Effector memory CD4-positive, alpha-beta T cell (primary cell): Measurements from ENCODE around the gene BAZ1B.

Source experiments
- DNase-seq, 3 donors: peaks; one replicate each; pipeline ENCODE4 v3.0.0-alpha.2; 2020
- H3K27ac ChIP-seq: 2 replicates; pipeline ENCODE4 v1.7.0; 2013; ENCODE audit warnings: mild to moderate bottlenecking, low read length, moderate library complexity; ENCODE audit not compliant: insufficient read depth, poor library complexity, severe bottlenecking
- H3K27me3 ChIP-seq: replicated peaks from 2 replicates; pipeline ENCODE4 v1.7.0; 2013; ENCODE audit warnings: mild to moderate bottlenecking, low read length; ENCODE audit not compliant: insufficient read depth, control insufficient read depth, poor library complexity, severe bottlenecking
- H3K36me3 ChIP-seq: 2 replicates; pipeline ENCODE4 v1.7.0; 2013; ENCODE audit warnings: mild to moderate bottlenecking, low read length, moderate library complexity; ENCODE audit not compliant: control insufficient read depth, insufficient read depth
- H3K4me1 ChIP-seq: 2 replicates; pipeline ENCODE4 v1.7.0; 2013; ENCODE audit warnings: low read length, mild to moderate bottlenecking; ENCODE audit not compliant: control insufficient read depth, insufficient read depth, poor library complexity, severe bottlenecking
- H3K4me3 ChIP-seq: 2 replicates; pipeline ENCODE4 v1.7.0; 2013; ENCODE audit warnings: low read length, low read depth, mild to moderate bottlenecking; ENCODE audit not compliant: insufficient read depth, poor library complexity, severe bottlenecking
- H3K9me3 ChIP-seq: 2 replicates; pipeline ENCODE4 v1.7.0; 2013; ENCODE audit warnings: mild to moderate bottlenecking, low read length, moderate library complexity; ENCODE audit not compliant: control insufficient read depth

BAZ1B gene

DNA sequence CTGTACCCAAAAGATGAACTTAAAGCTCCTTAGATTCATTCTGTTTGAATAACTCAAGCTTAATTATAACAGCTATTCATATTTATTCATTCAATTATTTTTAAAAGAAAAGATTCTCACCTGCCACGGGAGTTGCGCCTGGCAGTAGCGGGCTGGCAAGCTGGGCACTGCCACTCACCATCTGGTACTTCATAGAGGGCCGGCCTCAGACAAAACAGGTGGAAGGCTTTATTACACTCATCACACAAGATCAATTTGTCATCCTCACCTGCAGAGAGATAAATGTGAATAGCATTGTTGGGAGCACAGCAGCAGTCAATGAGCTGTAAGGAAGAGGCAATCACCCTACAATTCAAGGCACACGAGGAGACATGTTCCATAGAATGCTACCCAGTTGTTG, 72.7 kb downstream of the BAZ1B start:
- Histone ChIP-seq H3K27ac (no peak overlapping the region), H3K4me1 (no peaks in the 10 kb centered on the region), H3K27me3 (no peaks in the 10 kb centered on the region), H3K36me3 (peaks cover 75% of the 10 kb centered on the region), H3K9me3 (no peaks in the 10 kb centered on the region), H3K4me3 (no peak overlapping the region)
- DNase-seq, result no peak

DNA sequence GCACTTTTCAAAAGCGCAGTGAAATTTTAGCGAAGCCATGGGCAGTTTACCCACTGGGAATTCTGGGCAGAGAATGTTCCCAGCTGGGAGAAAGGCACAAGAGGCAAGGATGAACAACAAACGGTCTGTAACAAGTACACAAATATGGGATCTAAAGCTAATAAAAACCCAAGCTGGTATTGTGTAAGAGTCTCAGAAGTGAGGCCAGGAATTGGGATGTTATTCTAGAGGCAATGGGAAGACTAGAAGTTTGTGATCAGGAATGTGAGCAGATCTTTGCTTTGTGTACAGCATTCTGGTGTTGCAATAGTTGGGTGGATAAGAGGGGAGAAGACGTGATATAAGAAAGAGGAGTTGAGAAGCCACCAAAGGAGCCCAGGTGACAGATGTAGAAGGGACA, 73.5 kb downstream of the BAZ1B start:
- H3K27me3 ChIP-seq, result no peaks in the 10 kb centered on the region
- no peaks in the 10 kb centered on the region for H3K4me1 ChIP-seq
- peaks cover 81% of the 10 kb centered on the region for H3K36me3 ChIP-seq
- no peaks in the 10 kb centered on the region for H3K9me3 ChIP-seq
- H3K27ac ChIP-seq, result no peak overlapping the region
- H3K4me3 ChIP-seq, result no peak overlapping the region
- DNase-seq, result no peak

DNA sequence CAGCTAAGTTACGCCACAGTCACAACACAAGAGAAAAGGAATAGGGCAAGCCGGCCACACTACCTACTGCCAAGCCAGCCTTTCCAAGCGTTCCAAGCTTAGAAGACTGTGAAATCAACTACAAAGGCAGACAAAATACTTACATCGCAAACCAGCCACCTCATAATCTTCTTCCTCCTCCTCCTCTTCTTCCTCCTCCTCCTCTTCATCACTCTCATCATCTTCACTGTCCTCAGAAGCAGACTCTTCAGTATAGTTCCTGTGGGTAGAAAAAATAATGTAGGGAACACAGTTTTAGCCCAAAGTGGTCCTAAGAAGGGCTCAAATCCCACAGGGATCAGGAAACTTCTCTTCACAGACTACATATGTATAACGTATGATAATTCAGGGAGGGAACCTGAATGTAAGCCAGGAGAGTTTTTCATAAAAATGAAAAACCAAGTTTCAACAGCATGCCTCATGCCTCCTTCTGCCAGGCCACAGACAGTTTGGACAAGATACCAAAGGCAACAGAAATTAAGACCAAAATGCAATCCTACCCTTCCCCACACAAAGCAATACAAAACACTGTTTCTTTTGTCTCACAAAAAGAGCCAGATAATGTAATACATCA, 74.9 kb downstream of the BAZ1B start:
- Histone ChIP-seq H3K27ac (no peak overlapping the region), H3K36me3 (peaks cover 88% of the 10 kb centered on the region), H3K4me1 (no peaks in the 10 kb centered on the region), H3K4me3 (no peak overlapping the region), H3K9me3 (no peaks in the 10 kb centered on the region), H3K27me3 (no peaks in the 10 kb centered on the region)
- no peak for DNase-seq

DNA sequence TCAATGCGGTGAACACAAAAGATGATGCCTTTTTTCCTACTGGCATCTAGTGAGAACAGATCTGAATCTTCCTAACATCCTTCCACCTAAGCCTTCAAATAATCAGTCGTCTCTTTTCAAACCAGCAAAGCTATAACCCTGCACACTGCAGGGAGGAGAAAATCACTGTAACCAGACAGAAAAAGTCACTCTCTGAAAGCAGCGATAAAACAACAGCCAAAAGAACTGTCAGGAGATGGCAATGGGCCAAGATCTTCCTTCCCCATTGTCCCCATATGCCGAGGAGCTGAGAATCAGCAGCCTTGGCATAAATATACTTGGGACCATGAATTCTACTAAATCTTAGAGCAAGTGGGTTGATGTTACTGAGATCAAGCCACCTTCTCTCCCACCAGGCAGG, 75.4 kb downstream of the BAZ1B start:
- no peak overlapping the region for H3K27ac ChIP-seq

DNA sequence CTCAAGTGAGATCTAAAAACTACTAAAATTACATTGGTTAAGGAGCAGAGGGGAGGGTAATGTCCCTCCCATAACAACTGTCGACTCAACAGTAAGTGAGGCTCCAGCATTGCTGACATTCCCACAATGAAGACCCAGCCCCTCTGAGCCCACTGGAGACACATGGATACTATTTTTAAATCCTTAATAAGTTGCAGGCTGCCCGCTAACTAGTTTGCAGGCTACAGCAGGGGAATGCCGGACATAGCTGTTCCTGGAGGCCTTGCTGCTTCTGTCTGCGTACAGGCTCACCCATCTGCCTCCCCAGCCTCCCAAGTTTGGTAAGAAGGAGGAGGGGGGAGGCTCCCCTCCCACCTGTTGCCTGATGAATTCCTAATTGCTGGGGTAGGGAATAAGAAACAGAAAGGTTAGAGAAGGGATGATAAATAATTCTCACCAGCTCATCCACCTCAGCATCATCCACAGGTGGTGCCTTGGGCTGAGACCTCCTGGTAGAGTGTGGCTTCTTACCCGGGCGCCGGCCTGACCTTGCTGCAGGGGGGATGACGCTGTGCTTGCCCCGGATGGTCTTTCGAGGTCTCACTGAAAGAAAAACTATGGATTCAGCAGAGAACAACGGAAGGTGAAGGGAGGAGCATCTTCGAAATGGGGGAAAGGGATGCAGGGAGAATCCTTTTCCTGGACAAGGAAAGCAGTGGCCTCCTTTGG, 78.4 kb downstream of the BAZ1B start:
- peaks cover 88% of the 10 kb centered on the region for H3K36me3 ChIP-seq
- H3K27me3 ChIP-seq, result no peaks in the 10 kb centered on the region
- no peak overlapping the region for H3K4me3 ChIP-seq
- no peaks in the 10 kb centered on the region for H3K4me1 ChIP-seq
- H3K9me3 ChIP-seq, result no peaks in the 10 kb centered on the region
- no peak overlapping the region for H3K27ac ChIP-seq
- DNase-seq, result no peak

More for the DNA sequence above, 75.4 kb downstream of the BAZ1B start:
- Histone ChIP-seq H3K36me3 (peaks cover 93% of the 10 kb centered on the region), H3K4me3 (no peak overlapping the region), H3K4me1 (no peaks in the 10 kb centered on the region), H3K27me3 (no peaks in the 10 kb centered on the region), H3K9me3 (no peaks in the 10 kb centered on the region)
- DNase-seq, result no peak

DNA sequence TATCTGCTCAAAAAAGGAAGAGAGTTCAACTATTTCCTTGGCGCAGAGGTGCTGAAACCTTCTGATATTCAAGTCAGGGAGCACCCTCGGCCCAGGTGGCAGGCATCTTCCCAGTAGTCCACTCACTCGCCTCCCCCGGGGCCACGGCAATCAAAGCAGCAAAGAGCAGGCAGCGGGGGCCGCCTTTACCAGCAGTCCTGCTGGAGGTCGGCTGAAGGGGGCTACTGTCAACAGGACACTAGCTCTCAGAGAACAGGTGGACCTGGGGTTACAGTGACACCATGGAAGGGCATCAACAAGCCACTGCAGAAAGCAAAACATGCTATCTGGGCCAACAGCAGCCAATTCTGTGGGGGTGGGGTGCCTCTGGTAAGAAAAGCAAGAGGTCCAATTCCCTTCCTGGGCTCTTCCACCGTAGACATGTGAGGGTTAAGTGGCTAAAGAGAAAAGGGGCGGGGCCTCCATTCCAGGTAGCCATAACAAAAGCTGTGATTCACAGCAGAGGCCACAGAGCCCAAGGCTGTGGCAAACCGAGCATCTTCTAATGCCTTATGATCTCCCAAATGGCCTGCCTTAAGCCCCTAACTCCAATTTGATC, 79.1 kb downstream of the BAZ1B start:
- Histone ChIP-seq H3K27me3 (no peaks in the 10 kb centered on the region), H3K4me1 (no peaks in the 10 kb centered on the region), H3K9me3 (no peaks in the 10 kb centered on the region), H3K27ac (no peak overlapping the region), H3K4me3 (no peak overlapping the region), H3K36me3 (peaks cover 82% of the 10 kb centered on the region)
- DNase-seq, result no peak

DNA sequence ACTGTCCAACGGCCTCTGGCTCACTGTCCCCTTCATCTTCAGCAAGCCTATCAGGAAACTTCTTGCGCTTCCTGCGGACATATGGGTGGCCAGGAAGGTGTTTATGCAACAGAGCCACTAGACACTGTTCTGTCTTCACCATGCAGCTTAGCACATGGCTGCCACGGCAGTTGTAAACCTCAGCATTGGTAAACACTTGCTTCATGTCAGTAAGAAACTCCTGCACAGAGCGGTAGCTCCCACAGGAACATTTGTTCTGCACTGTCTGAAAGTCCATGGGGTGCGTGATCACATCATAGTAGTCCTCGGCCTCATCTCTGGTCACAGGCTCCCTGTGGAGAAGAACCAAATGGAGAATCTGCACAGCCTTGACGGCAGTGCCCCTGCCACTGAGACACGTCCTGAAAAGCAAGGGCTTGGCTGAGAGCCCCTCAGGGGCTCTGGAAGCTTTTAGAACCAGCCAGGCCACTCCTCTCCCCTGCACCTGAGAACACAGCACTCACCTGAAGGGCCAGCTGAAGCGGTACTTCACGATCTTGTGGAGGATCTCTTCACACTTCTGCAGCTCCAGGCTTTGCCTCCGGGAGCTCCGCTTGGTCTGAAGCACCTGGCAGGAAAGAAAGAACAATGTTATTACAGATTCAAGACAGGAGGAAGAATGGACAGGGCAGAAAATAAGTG, 79.7 kb downstream of the BAZ1B start:
- H3K27ac ChIP-seq, result no peak overlapping the region
- no peak for DNase-seq
- no peaks in the 10 kb centered on the region for H3K27me3 ChIP-seq
- H3K36me3 ChIP-seq, result peaks cover 76% of the 10 kb centered on the region
- H3K4me3 ChIP-seq, result no peak overlapping the region
- no peaks in the 10 kb centered on the region for H3K4me1 ChIP-seq
- H3K9me3 ChIP-seq, result no peaks in the 10 kb centered on the region

DNA sequence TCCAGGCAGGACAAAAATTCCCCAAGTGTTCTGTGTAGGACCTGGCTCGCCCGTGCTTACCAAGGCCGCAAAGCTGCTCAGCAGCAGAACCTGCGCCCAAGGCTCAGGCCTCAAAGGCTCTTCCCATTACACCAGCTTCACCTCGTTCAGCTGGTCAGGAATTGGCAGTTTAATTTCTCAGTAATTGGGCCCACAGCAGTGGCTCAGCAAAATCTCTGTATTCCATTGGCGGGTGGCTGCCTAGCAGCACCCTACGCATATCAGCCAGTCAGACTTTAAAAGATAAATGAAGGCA, 82.7 kb downstream of the BAZ1B start:
- Histone ChIP-seq H3K4me1 (no peaks in the 10 kb centered on the region), H3K27ac (no peak overlapping the region), H3K9me3 (no peaks in the 10 kb centered on the region), H3K4me3 (no peak overlapping the region), H3K36me3 (peaks cover 46% of the 10 kb centered on the region), H3K27me3 (no peaks in the 10 kb centered on the region)
- DNase-seq, result no peak

DNA sequence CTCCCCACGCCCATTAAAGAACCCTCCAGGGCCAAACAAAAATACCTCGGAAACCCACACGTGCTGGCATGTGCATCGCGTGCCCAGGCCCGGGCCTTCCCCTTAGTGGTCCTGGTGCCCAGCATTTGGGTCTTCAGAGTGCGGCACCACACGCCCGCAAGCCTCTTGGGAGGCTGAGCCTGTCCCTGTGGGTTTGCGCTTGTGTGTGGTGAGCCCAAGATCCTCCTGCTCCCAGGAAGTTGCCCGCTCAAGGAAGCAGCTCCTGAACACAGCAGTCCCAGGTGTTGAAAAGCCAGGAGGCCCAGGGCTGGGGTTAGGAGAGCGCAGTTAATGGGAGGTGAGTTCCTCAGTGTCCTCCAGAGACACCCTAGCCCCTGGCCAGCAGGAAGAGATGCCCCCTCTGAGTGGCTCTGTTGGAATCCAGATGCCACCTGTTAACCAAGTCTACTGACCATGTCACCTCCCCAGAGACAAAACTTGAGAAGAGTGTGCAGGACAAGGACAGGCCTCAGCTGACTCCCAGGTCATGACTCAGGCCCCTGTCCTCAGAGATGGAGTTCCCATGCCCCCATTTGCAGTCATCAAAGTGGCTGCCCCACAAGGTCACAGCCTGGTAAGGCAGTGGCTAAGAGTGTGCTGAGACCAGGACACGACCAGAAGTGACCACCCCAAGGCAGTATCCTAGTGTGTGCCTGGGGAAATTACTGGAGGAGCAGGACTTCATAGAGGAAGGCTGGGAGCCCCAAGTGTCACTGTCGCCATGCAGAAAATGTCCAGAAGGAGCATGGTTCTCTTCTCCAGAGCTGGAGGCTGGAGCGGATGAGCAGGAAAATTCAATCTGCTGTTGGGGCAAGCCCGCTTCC, 83.3 kb downstream of the BAZ1B start:
- H3K27ac ChIP-seq, result no peak overlapping the region
- peaks cover 40% of the 10 kb centered on the region for H3K36me3 ChIP-seq
- H3K4me3 ChIP-seq, result no peak overlapping the region
- H3K9me3 ChIP-seq, result no peaks in the 10 kb centered on the region
- no peaks in the 10 kb centered on the region for H3K27me3 ChIP-seq
- no peak for DNase-seq
- peaks cover 3% of the 10 kb centered on the region for H3K4me1 ChIP-seq
